Measurements from ENCODE around the gene KCTD11.
A peak's percentile ranks its signal among the peaks of the same experiment; 100 is the strongest.

Gene KCTD11

GRCh38 chr17:7313890-7314718 is 37.9 kb upstream of the KCTD11 start:
- peaks cover 45 to 77% (median 68%) of the 10 kb centered on the region in 3 donors for H3K36me3 ChIP-seq
- no peak for DNase-seq
- H3K27me3 ChIP-seq = no peaks in the 10 kb centered on the region
- H3K4me1 ChIP-seq = peaks cover 0 to 58% (median 43%) of the 10 kb centered on the region in 4 donors
- H3K27ac ChIP-seq = peak overlapping the region; percentile 89 to 92
- TF ChIP-seq CTCF (IDR thresholded peaks at IDR 0.05) = no peak
- H3K4me3 ChIP-seq = peak overlapping the region; percentile 77 to 78
- H3K9me3 ChIP-seq = no peaks in the 10 kb centered on the region
- intact Hi-C loops (cut with DNase I; ENCODE audit: low total_unique reads) = no loop called here

- Histone ChIP-seq H3K27me3 (no peaks in the 10 kb centered on the region), H3K27ac (peak within 1 kb of the TSS; percentile 89 to 92), H3K36me3 (peaks cover 41 to 75% (median 64%) of the 10 kb centered on the region in 3 donors), H3K4me3 (peak within 1 kb of the TSS; percentile 77 to 78), H3K9me3 (no peaks in the 10 kb centered on the region), H3K4me1 (peaks cover 0 to 49% (median 35%) of the 10 kb centered on the region in 4 donors)
- peak; percentile 91 to 95 for DNase-seq
- intact Hi-C loops (cut with DNase I; ENCODE audit: low total_unique reads) = no loop called here
- TF ChIP-seq CTCF (IDR thresholded peaks at IDR 0.05) = no peak
These were observed 37.0 kb upstream of the KCTD11 start, which contains the start of gene GPS2 for GRCh38 chr17:7314719-7315569. TSS of gene GPS2 (minus strand) at chr17:7315360. CDS start at chr17:7315052, 308 bp downstream.

GRCh38 chr17:7315570-7316235 is 36.3 kb upstream of the KCTD11 start:
- peaks cover 0 to 43% (median 28%) of the 10 kb centered on the region in 4 donors for H3K4me1 ChIP-seq
- no peak for DNase-seq
- peak overlapping the region; percentile 89 to 92 for H3K27ac ChIP-seq
- intact Hi-C loops (cut with DNase I; ENCODE audit: low total_unique reads) = no loop called here
- no peaks in the 10 kb centered on the region for H3K9me3 ChIP-seq
- peak overlapping the region; percentile 77 to 78 for H3K4me3 ChIP-seq
- no peaks in the 10 kb centered on the region for H3K27me3 ChIP-seq
- no peak for TF ChIP-seq CTCF (IDR thresholded peaks at IDR 0.05)
- peaks cover 39 to 75% (median 64%) of the 10 kb centered on the region in 3 donors for H3K36me3 ChIP-seq

DNA sequence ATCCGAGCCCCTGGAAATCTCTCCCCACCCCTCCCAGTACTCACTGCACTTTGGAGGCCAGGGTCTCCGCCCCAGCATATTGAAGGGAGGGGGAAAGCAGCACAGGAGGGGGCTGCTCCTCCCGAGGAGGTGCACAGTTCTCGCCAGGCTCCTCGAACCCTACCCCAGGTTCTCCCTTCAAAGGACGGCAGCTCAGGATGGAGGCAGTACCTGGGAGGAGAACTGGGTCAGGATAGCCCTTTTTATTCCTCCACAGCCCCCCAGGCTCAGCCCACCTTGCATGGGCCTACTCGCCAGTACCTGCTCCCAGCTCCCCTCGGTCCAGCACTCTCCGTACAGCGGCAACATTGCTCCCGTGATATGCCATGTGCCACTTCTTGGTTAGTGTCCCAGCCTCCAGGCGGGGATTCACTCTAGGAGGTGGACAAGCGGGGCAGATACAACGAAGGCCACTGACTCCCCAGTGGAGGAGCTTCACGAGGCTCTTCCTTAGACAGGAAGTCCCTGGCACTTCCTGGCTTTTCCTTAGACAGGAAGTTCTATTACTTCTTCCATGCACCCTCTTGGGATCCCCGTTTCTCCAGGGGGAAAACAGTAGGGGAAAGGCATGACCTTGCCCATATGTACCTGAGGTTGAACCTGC is 34.7 kb upstream of the KCTD11 start:
- no peak for TF ChIP-seq CTCF (IDR thresholded peaks at IDR 0.05)
- Histone ChIP-seq H3K9me3 (no peaks in the 10 kb centered on the region), H3K27me3 (no peaks in the 10 kb centered on the region), H3K27ac (no peak overlapping the region), H3K36me3 (peaks cover 42 to 75% (median 65%) of the 10 kb centered on the region in 3 donors), H3K4me1 (peaks cover 0 to 34% (median 25%) of the 10 kb centered on the region in 4 donors), H3K4me3 (no peak overlapping the region)
- no peak for DNase-seq
- intact Hi-C loops (cut with DNase I; ENCODE audit: low total_unique reads) = no loop called here
